HG02623 (cell line): ENCODE data around the gene CMSS1.
"Not testable (repeated sequence)": the region's sequence is repeated elsewhere in the genome, so short reads cannot be mapped to it uniquely, and the experiment has no call there.

Experiments used
- ATAC-seq: cut with Tn5 transposase; IDR thresholded peaks from one replicate; pipeline ENCODE4 v1.9.1; 2021; ENCODE audit warnings: moderate library complexity; ENCODE audit not compliant: unreplicated experiment

CMSS1 gene

DNA sequence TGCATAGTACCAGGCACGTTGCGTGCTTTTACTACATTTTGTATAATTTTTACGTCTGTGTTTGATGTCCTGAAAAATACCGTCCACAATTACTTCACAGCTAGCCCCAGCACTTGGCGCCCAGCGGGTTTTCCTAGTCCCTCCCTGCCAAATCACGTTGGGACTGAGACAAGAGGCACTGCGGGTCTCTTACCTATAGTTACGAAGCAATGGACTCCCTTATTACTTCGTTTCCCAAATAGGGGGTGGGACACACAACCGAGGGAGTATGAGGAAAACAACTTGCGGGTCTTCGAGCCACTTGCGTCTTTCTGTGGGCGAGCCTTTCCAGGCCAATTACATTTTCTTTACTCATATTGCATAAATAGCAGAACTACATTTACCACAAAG, 620 bp upstream of the CMSS1 start:
- ATAC-seq = no peak

GRCh38 chr3:99818818-99819217, 1.2 kb downstream of the CMSS1 start:
- no peak for ATAC-seq

DNA sequence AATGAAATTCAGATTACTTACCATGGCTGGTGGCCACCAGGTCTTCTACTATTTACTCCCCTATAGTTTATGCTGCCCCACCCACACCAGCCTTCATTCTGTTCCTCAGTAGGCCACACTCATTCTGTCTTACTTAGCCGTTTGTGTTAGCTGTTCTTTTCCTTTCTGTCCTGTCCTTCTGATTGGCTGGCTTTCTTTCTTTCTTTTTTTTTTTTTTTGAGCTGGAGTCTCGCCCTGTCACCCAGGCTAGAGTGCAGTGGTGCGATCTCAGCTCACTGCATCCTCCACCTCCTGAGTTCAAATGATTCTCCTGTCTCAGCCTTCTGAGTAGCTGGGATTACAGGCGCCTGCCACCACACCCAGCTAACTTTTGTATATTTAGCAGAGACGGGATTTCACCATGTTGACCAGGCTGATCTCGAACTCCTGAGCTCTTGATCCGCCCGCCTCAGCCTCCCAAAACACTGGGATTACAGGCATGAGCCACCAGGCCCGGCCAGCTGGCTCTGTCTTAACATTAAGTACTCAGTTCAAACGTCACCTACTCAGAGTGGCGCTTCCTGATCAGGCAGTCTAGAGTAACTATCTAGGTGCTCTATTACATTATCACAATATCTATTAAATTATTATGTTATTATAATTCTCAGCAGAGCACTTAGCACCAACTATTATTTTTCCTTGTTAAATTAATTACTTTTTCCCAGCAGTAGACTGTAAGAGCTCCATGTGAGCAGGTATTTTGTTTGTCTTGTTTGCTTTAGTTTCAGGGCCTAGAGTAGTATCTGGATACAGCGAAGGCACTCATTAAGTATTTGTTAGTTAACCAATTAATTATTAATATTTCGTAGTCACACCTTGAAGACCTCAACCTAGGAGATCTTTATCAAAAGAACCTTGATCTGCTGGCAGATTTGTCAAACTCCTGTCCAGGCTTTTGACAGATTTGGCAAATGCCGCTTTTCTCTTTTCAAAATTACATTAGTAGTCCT, 6.4 kb downstream of the CMSS1 start:
- ATAC-seq = no peak

GRCh38 chr3:99825004-99825640, 7.5 kb downstream of the CMSS1 start:
- no peak for ATAC-seq

GRCh38 chr3:99829844-99830243, 12.2 kb downstream of the CMSS1 start:
- ATAC-seq = no peak

GRCh38 chr3:99833617-99834205, 16.0 kb downstream of the CMSS1 start:
- ATAC-seq = no peak

- no peak for ATAC-seq
These were observed 16.7 kb downstream of the CMSS1 start for GRCh38 chr3:99834211-99834957.

- no peak for ATAC-seq
These were observed 19.0 kb downstream of the CMSS1 start for GRCh38 chr3:99836681-99837080.

DNA sequence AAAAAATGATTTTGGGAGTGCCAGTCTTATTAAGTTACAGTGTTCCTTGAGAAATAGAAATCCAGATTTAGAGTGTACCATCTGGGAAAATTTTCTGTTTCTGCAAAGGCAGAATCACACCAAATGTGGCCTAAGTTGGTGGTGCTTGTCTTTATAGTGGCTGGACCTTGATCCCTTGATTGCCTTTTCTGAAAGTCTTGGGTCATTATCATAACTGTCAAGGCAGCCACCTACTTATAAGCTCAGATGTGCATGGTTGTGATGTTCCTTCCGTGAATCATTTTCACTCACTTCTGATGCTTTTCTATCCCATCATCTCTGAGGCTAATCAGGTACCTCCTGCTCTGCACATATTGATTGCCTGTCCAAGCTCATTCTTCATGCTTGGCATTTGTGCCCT, 20.1 kb downstream of the CMSS1 start:
- ATAC-seq = no peak

GRCh38 chr3:99838755-99839154, 21.1 kb downstream of the CMSS1 start:
- ATAC-seq = no peak

DNA sequence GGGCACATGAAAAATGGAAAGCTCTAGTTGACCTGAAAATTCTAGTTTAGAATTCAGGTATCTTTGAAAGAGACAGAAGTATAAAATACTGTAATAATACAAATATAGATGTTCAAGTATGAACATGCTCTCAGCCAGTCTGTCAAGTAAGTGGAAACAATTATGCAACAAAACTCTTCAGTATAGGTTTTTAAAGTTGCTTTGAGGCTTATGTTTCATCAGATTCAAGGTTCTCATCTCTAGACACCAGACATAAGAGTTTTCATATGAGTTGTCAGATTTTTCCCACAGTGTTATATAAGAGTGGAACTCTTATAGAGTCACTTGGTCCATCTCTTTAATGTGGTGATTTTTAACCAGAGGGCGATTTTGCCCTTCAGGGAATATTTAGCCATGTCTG, 22.0 kb downstream of the CMSS1 start:
- ATAC-seq = no peak

- not testable (repeated sequence) for ATAC-seq
These were observed 24.3 kb downstream of the CMSS1 start for GRCh38 chr3:99841949-99842348.

- no peak for ATAC-seq
These were observed 25.3 kb downstream of the CMSS1 start for GRCh38 chr3:99842826-99843589.

- no peak for ATAC-seq
These were observed 26.1 kb downstream of the CMSS1 start for GRCh38 chr3:99843590-99844258.

GRCh38 chr3:99845331-99845730, 27.7 kb downstream of the CMSS1 start:
- no peak for ATAC-seq

- ATAC-seq = no peak
These were observed 28.3 kb downstream of the CMSS1 start for GRCh38 chr3:99845999-99846398.

DNA sequence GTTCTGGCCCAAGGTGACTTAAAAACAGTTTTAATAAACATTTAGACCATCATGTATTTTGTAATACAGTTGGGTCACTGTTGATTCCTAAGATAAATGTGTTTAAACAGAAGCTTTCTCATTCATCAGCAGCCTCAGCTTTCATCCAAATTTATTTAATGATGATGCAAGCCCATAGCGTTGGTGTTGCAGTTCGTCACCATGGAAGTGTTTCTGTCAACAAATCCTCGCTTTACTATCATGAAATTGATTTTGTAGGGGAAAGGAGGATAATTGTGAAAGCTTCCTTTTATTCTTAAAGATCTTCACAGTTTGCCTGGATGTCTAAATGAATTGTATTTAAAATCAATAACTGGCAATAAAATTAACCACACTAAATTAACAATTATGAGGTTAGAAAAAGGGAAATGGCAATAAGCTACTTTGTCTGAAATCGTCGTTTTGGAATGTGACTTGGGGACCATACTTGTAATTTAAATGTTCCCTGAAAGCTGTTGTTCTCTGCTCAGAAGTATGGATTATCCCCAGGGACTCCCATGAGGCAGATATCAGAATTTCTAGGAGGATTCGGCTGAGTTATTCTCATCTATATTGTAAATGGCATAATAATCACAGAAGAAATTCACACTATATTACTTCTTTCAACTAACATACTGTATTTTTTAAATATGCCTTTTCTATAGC, 29.0 kb downstream of the CMSS1 start:
- no peak for ATAC-seq

DNA sequence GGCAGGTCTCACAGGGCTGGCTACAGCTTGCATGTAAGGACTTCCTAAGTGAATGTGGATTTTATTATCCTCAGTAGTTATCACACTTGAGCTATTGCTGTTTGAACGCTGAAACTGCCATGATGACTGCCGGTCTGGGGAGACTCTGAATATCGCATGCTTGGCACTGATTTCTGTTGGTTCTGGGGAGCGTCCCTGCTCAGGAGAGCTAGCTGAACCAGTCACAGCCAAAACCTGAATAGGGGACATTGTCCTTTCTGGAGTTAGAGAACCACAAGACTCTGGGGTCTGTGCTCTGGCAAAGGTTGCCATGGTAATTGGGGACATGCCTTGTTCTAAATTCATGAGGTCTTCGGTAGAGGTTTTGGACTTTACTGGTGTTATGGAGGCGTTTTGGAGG, 30.8 kb downstream of the CMSS1 start:
- no peak for ATAC-seq

DNA sequence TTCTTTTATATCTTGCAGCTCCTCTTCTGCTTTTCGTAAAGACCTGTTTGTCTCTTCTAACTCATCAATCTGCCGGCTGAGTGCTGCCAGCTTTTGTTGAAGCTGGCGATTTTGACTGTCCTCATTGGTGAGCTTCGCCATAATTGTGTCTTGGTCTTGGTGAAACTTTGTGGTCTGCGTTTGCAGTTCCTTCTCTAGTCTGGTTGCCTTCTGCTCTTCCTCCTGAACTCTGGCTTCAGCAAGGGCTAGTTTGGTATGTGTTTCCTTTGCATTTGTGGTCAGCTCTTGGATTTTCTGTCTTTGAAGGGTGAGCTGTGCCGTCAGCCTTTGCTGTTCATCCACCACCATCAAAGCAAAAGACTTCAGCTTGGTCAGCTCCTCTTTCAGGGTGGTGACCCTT, 32.9 kb downstream of the CMSS1 start:
- ATAC-seq = no peak
